Spleen (tissue), 11 donors: ENCODE data around the gene ANGEL2. TPM values are rescaled to one million over a fixed set of nuclear protein-coding genes. Genes with fewer than 3 reads are reported as not detected.
"Not testable (repeated sequence)": the region's sequence is repeated elsewhere in the genome, so short reads cannot be mapped to it uniquely, and the experiment has no call there.

Source experiments
- DNase-seq: peaks from one replicate; pipeline ENCODE4 v3.0.0-alpha.2; 2020
- H3K27ac ChIP-seq, 8 donors: fragments of 200-600 bp; sonication (generic) in 7 of 8; 1 replicate in 4 of 8; 2 replicates in 4 of 8; pipeline versions ENCODE4 v1.5.0 to v1.8.0; 2016 to 2021; ENCODE audit warnings: inconsistent platforms in 4 of 8, mild to moderate bottlenecking in 4 of 8, moderate library complexity in 1 of 8
- H3K27me3 ChIP-seq, 7 donors: fragments of 200-600 bp; sonication (generic) in 6 of 7; replicated peaks in 1 of 7; 1 replicate in 4 of 7; 2 replicates in 3 of 7; pipeline versions ENCODE4 v1.5.0 to v1.8.0; 2016 to 2021; ENCODE audit warnings: inconsistent platforms in 3 of 7, mild to moderate bottlenecking in 1 of 7
- H3K36me3 ChIP-seq, 6 donors: fragments of 200-600 bp; sonication (generic) in 5 of 6; 1 replicate in 4 of 6; 2 replicates in 2 of 6; pipeline versions ENCODE4 v1.5.0 to v1.8.0; 2016 to 2021; ENCODE audit warnings: inconsistent platforms in 2 of 6
- H3K4me1 ChIP-seq, 6 donors: fragments of 200-600 bp; sonication (generic) in 5 of 6; 1 replicate in 3 of 6; 2 replicates in 3 of 6; pipeline versions ENCODE4 v1.5.0 to v1.8.0; 2016 to 2021; ENCODE audit warnings: inconsistent platforms in 3 of 6
- H3K4me3 ChIP-seq, 8 donors: fragments of 200-600 bp; sonication (generic) in 7 of 8; 1 replicate in 4 of 8; 2 replicates in 4 of 8; pipeline versions ENCODE4 v1.5.0 to v1.8.0; 2016 to 2021; ENCODE audit warnings: inconsistent platforms in 4 of 8, mild to moderate bottlenecking in 4 of 8, moderate library complexity in 2 of 8
- H3K9me3 ChIP-seq, 8 donors: fragments of 200-600 bp; sonication (generic) in 7 of 8; 1 replicate in 4 of 8; 2 replicates in 4 of 8; pipeline versions ENCODE4 v1.5.0 to v1.8.0; 2016 to 2021; ENCODE audit warnings: inconsistent platforms in 4 of 8
- CTCF ChIP-seq, 11 experiments: fragments of 200-600 bp in 7 of 11; fragments of 450-650 bp in 4 of 11; sonication (generic) in 4 of 11; IDR thresholded peaks in 8 of 11; conservative IDR thresholded peaks in 3 of 11; 1 replicate in 7 of 11; 2 replicates in 4 of 11; pipeline versions ENCODE4 v1.4.0 to v1.8.0; 2016 to 2021; ENCODE audit warnings: antibody characterized with exemption in 11 of 11, inconsistent platforms in 4 of 11, mild to moderate bottlenecking in 1 of 11
- POLR2A ChIP-seq, 3 donors: fragments of 450-650 bp; IDR thresholded peaks; one replicate each; pipeline ENCODE4 v1.5.1; 2017; ENCODE audit warnings: antibody characterized with exemption in 3 of 3, mild to moderate bottlenecking in 1 of 3
- POLR2AphosphoS5 ChIP-seq, 3 donors: sonication (generic); formaldehyde crosslinking; IDR thresholded peaks; one replicate each; pipeline ENCODE4 v1.5.1; 2017; ENCODE audit warnings: antibody characterized with exemption in 3 of 3
- WGBS, 5 donors: extraction: QIAGEN DNeasy Blood & Tissue Kit in 3 of 5; methylation state at CpG; one replicate each; pipeline versions ENCODE4 v1.1.5 to v1.1.7; 2013 to 2018; 5-methylcytosine and 5-hydroxymethylcytosine counted together
- intact Hi-C: fragments of 100-400 bp; cut with DNase I; formaldehyde crosslinking; loops from one replicate; pipeline ENCODE4 v1.15.0; 2023; ENCODE audit warnings: low total_unique reads
- polyA plus RNA-seq, 3 donors: library from polyadenylated mRNA; stranded (reverse); fragments of 200-250 nt; gene quantifications; one replicate each; pipeline ENCODE4 v1.2.1, GENCODE V29; 2013
- total RNA-seq, 7 donors: library from RNA; depleted of rRNA in 3 of 7; stranded (reverse); fragments of >200 nt in 3 of 7; fragmentation: NEBNext Ultra II Directional in 4 of 7; extraction: Animal tissue kit (Norgen Biotek cat#: 25700) in 4 of 7; gene quantifications; one replicate each; pipeline versions ENCODE4 v1.1.0 to v1.2.1, GENCODE V29; 2016 to 2021
- donor health status: healthy with polysubstance abuse.
- donor health status: DM: no; HTN: no; CAD: no; lungs with moderate emphysema.
- donor health status: DM: no; HTN: no; CAD: no.
- donor health status: Bipolar disorder and iron deficiency.
- donor health status: healthy.
- donor health status: DM: no; HTN: no; CAD: no.
- donor health status: DM: yes; HTN: yes; CAD: no.

The ANGEL2 gene
- total and polyA plus RNA-seq, 10 donors = 18.3 to 96.8 (median 50.9) TPM

- intact Hi-C loops = loop anchor here (10.0 kb wide), 2 partner anchors 180 to 330 kb away; no protein-coding TSS in a partner anchor
Measured at GRCh38 chr1:212994926-212995325, 20.7 kb downstream of the ANGEL2 start.

GRCh38 chr1:212993960-212994359 is 21.7 kb downstream of the ANGEL2 start:
- DNase-seq, H3K4me3 ChIP-seq, H3K9me3 ChIP-seq, H3K27ac ChIP-seq, H3K4me1 ChIP-seq, H3K27me3 ChIP-seq: not testable (repeated sequence)
- 94 to 97% (median 95%) methylated on average over 8 of the region's 8 CpGs for WGBS, 5 donors
- intact Hi-C loops = loop anchor here (10.0 kb wide), 2 partner anchors 179 to 329 kb away; no protein-coding TSS in a partner anchor
- H3K36me3 ChIP-seq = peaks cover 2 to 94% (median 57%) of the 10 kb centered on the region in 6 donors

More at GRCh38 chr1:212994926-212995325, 20.7 kb downstream of the ANGEL2 start:
- Histone ChIP-seq H3K4me3 (no peak overlapping the region), H3K9me3 (no peaks in the 10 kb centered on the region), H3K4me1 (peaks cover 0 to 8% (median 0%) of the 10 kb centered on the region in 6 donors), H3K27ac (no peak overlapping the region), H3K36me3 (peaks cover 2 to 94% (median 65%) of the 10 kb centered on the region in 6 donors), H3K27me3 (no peaks in the 10 kb centered on the region)
- TF ChIP-seq CTCF (IDR thresholded peaks at IDR 0.05 in 8 of 11, conservative IDR thresholded peaks at IDR 0.05 in 3 of 11) (no peak), POLR2AphosphoS5 (IDR thresholded peaks at IDR 0.05) (no peak), POLR2A (IDR thresholded peaks at IDR 0.05) (no peak)
- no peak for DNase-seq
- 90 to 97% (median 94%) methylated on average over 3 of the region's 3 CpGs for WGBS, 5 donors

- Histone ChIP-seq H3K27me3 (no peaks in the 10 kb centered on the region), H3K4me3 (no peak overlapping the region), H3K9me3 (no peaks in the 10 kb centered on the region), H3K27ac (no peak overlapping the region), H3K4me1 (peaks cover 0 to 2% (median 0%) of the 10 kb centered on the region in 6 donors), H3K36me3 (peaks cover 2 to 60% (median 27%) of the 10 kb centered on the region in 6 donors)
- TF ChIP-seq POLR2AphosphoS5 (IDR thresholded peaks at IDR 0.05) (no peak), POLR2A (IDR thresholded peaks at IDR 0.05) (no peak), CTCF (IDR thresholded peaks at IDR 0.05 in 8 of 11, conservative IDR thresholded peaks at IDR 0.05 in 3 of 11) (no peak)
- DNase-seq = no peak
- 69 to 88% (median 75%) methylated on average over 1 of the region's 1 CpG for WGBS, 5 donors
- intact Hi-C loops = loop anchor here (10.0 kb wide), 2 partner anchors 175 to 325 kb away; no protein-coding TSS in a partner anchor
Measured at GRCh38 chr1:212990276-212990675, 25.4 kb downstream of the ANGEL2 start.

- intact Hi-C loops = no loop called here
- no peak for TF ChIP-seq POLR2A (IDR thresholded peaks at IDR 0.05)
- TF ChIP-seq CTCF (IDR thresholded peaks at IDR 0.05 in 8 of 11, conservative IDR thresholded peaks at IDR 0.05 in 3 of 11) = no peak
- no peak for TF ChIP-seq POLR2AphosphoS5 (IDR thresholded peaks at IDR 0.05)
- DNase-seq = no peak
- peaks cover 2 to 35% (median 13%) of the 10 kb centered on the region in 6 donors for H3K36me3 ChIP-seq
- no peak overlapping the region for H3K4me3 ChIP-seq
- H3K9me3 ChIP-seq = no peaks in the 10 kb centered on the region
- no peaks in the 10 kb centered on the region for H3K4me1 ChIP-seq
- WGBS, 5 donors = 73 to 85% (median 83%) methylated on average over 6 of the region's 6 CpGs
- no peaks in the 10 kb centered on the region for H3K27me3 ChIP-seq
- H3K27ac ChIP-seq = no peak overlapping the region
Measured at GRCh38 chr1:212987702-212988322, 27.9 kb downstream of the ANGEL2 start.
